Activated T-cell treated with anti-CD3 and anti-CD28 coated beads, Interleukin-2, amount 50 U/mL, for 72 hours (primary cell): ENCODE results near the gene OLAH. TPM values are rescaled to one million over a fixed set of nuclear protein-coding genes. Genes with fewer than 3 reads are reported as not detected.

Experiments used
- ATAC-seq, 2 donors: fragments of 150-1000 bp; cut with Tn5 transposase; replicated peaks in 1 of 2; 2 replicates each; pipeline ENCODE4 v1.10.0; 2021; ENCODE audit warnings: moderate library complexity in 2 of 2, mild to moderate bottlenecking in 1 of 2
- DNase-seq, 2 donors: peaks; one replicate each; pipeline ENCODE4 v3.0.0; 2021 to 2022; ENCODE audit warnings: mixed read lengths in 1 of 2
- H3K27ac Mint-ChIP-seq: one replicate; pipeline ENCODE4 v1.8.0; 2022; ENCODE audit warnings: mild to moderate bottlenecking, moderate library complexity, mixed read lengths
- H3K27me3 Mint-ChIP-seq: one replicate; pipeline ENCODE4 v1.8.0; 2022; ENCODE audit warnings: low read depth, mixed read lengths
- H3K36me3 Mint-ChIP-seq, 2 donors: one replicate each; pipeline ENCODE4 v1.8.0; 2022; ENCODE audit warnings: mixed read lengths in 2 of 2, mild to moderate bottlenecking in 1 of 2; ENCODE audit not compliant: insufficient read depth in 2 of 2
- H3K4me1 Mint-ChIP-seq: one replicate; pipeline ENCODE4 v1.8.0; 2022; ENCODE audit warnings: low read depth, mixed read lengths
- H3K4me3 Mint-ChIP-seq, 2 donors: one replicate each; pipeline ENCODE4 v1.8.0; 2022; ENCODE audit warnings: mild to moderate bottlenecking in 2 of 2, mixed read lengths in 2 of 2, moderate library complexity in 2 of 2
- H3K9me3 Mint-ChIP-seq, 2 donors: one replicate each; pipeline ENCODE4 v1.8.0; 2022; ENCODE audit warnings: mixed read lengths in 2 of 2
- total RNA-seq, 2 donors: library from RNA; stranded (reverse); gene quantifications; one replicate each; pipeline ENCODE4 v1.2.3, GENCODE V29; 2022

OLAH gene
- total RNA-seq, 2 donors from 2014 or later = 3.5 to 3.8 TPM

DNA sequence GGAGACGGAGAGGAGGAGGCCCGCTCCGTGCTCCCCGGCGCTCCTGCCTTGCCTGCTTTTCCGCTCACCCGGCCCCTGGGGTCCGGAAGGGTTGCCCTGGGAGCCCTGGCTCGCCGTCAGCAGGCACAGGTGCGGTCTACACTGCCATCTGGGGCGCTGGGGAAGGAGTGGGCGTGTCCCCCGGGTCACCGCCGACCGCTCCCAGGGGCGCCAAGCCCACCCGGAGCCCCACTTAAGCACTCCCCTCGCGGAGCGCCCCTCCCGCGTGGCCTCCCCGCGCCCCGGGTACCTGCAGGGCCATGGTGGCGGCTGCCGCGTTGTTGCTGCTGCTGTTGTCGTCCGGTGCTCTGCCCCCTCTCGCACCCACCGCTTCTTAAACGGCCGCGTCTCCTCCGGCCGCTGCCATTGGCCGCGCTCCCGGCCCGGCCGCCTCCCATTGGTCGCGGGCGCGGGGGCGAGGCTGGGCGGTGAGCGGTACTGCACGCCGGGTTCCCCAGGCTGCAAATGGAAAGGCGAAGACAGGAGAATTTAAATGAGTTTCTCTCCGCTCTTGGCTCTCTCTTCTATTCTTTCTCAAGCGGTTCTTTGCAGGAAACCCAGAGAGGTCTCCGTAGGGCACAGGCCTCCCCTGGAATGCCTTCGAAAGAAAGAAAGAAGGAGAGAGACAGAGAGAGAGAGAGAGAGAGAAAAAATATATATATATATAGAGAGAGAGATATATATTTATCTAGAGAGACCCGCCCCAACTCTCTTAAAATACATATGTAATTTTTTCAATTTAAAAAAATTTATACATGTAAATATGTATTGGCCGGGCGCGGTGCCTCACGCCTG, 44.9 kb downstream of the OLAH start, which contains the start of gene ACBD7:
TSS of gene ACBD7 (minus strand) at position 349 of the 834 bp plus-strand sequence. CDS start at position 301, 48 bp downstream.
- peak; percentile 99 for ATAC-seq
- Mint-ChIP-seq H3K36me3 (no peaks in the 10 kb centered on the region), H3K27me3 (no peaks in the 10 kb centered on the region), H3K4me3 (peak within 1 kb of the TSS; percentile 67 to 82), H3K9me3 (no peaks in the 10 kb centered on the region), H3K27ac (no peak within 1 kb of the TSS), H3K4me1 (no peaks in the 10 kb centered on the region)
- peak; percentile 88 to 89 for DNase-seq

DNA sequence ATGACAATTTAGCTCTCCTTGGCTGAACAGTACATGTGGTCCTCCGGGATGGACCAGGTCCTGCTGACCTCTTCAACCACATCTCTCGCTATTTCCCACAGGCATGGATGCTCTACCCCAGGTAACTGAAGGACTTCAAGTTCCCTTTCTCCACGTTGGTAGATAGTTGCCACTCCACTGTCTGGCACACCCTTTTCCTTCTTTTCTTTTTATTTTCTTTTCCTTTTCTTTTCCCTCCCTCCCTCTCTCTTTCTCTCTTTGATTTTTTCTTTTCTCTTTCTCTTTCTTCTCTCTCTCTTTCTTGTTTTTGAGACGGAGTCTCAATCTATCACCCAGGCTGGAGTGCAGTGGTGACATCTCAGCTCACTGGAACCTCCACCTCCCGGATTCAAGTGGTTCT, 47.7 kb downstream of the OLAH start:
- no peak overlapping the region for H3K4me3 Mint-ChIP-seq
- DNase-seq (no peak), ATAC-seq (no peak)
- no peak overlapping the region for H3K27ac Mint-ChIP-seq
- H3K27me3 Mint-ChIP-seq = no peaks in the 10 kb centered on the region
- H3K4me1 Mint-ChIP-seq = peaks cover 6% of the 10 kb centered on the region
- H3K9me3 Mint-ChIP-seq = no peaks in the 10 kb centered on the region
- H3K36me3 Mint-ChIP-seq = no peaks in the 10 kb centered on the region

DNA sequence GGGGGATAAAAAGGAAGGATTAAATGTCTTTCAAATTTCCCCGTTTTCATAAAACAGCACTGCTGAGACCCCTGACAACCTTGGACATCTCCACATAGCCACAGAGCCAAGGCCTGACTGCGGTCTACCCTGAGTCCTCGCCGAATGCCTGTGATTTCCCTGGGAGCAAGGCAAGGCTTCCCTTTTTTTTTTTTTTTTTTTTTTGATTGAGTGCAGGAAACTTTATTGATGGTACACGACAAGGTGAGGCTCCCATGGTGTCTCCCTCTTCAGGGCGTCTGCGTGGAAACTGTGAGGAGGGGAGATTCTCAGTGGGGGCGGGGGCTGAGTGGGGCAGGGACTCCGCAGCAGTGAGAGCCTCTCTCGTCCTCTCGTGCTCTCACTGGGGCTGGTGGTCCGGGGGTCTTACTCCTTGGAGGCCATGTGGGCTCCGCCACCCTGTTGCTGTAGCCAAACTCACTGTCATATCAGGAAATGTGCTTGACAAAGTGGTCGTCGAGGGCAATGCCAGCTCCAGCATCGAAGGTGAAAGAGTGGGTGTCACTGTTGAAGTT, 49.2 kb downstream of the OLAH start:
- no peak overlapping the region for H3K27ac Mint-ChIP-seq
- H3K27me3 Mint-ChIP-seq = no peaks in the 10 kb centered on the region
- no peaks in the 10 kb centered on the region for H3K9me3 Mint-ChIP-seq
- H3K4me3 Mint-ChIP-seq = no peak overlapping the region
- peaks cover 2% of the 10 kb centered on the region in 2 donors for H3K36me3 Mint-ChIP-seq
- peaks cover 11% of the 10 kb centered on the region for H3K4me1 Mint-ChIP-seq
- DNase-seq = no peak
- no peak for ATAC-seq

- Mint-ChIP-seq H3K27ac (peak overlapping the region; percentile 17), H3K4me1 (peaks cover 36% of the 10 kb centered on the region), H3K36me3 (peaks cover 2 to 7% of the 10 kb centered on the region in 2 donors)
Measured at GRCh38 chr10:15096661-15097010, 52.9 kb downstream of the OLAH start.

GRCh38 chr10:15097011-15097812, 53.5 kb downstream of the OLAH start, which contains the start of gene RPP38:
Gene RPP38, plus strand, starts transcription at chr10:15097355. Its CDS starts 5,960 bp downstream, at chr10:15103315.
- DNase-seq = peak; percentile 96 to 98
- peak; percentile 93 to 95 for ATAC-seq
- Mint-ChIP-seq H3K9me3 (no peaks in the 10 kb centered on the region), H3K27me3 (no peaks in the 10 kb centered on the region), H3K4me1 (peaks cover 42% of the 10 kb centered on the region), H3K27ac (peak within 1 kb of the TSS; percentile 81), H3K4me3 (peak within 1 kb of the TSS; percentile 89 to 90), H3K36me3 (peaks cover 2 to 7% of the 10 kb centered on the region in 2 donors)

More at GRCh38 chr10:15096661-15097010, 52.9 kb downstream of the OLAH start:
- DNase-seq = no peak
- Mint-ChIP-seq H3K4me3 (peak overlapping the region; percentile 89 to 90), H3K9me3 (no peaks in the 10 kb centered on the region), H3K27me3 (no peaks in the 10 kb centered on the region)
- ATAC-seq = peak; percentile 14 to 22

DNA sequence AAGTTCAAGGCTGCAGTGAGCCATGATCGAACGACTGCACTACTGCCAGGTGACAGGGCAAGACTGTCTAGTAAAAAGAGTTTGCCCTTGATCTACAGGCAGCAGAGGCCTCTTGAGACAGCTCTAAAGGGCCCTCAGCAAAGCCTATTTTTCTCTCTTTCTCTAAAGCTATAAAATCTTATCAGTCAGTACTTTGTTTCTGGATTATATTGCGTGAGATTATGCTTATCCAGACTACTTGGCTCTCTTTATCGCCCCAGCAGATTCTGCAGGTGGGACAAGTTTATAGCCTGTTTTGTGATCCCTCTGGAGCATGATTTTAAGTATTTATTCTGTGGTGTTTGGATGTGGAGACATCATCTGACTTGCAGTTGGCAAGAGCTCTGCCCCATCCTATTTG, 56.1 kb downstream of the OLAH start:
- peaks cover 6 to 21% of the 10 kb centered on the region in 2 donors for H3K36me3 Mint-ChIP-seq

GRCh38 chr10:15103513-15103912, 59.8 kb downstream of the OLAH start:
- H3K27ac Mint-ChIP-seq = peak overlapping the region; percentile 72
- peaks cover 6 to 31% of the 10 kb centered on the region in 2 donors for H3K36me3 Mint-ChIP-seq
- ATAC-seq (no peak), DNase-seq (no peak)
- no peaks in the 10 kb centered on the region for H3K27me3 Mint-ChIP-seq
- no peaks in the 10 kb centered on the region for H3K9me3 Mint-ChIP-seq
- peaks cover 47% of the 10 kb centered on the region for H3K4me1 Mint-ChIP-seq
- H3K4me3 Mint-ChIP-seq = no peak overlapping the region

More for the DNA sequence above, 56.1 kb downstream of the OLAH start:
- Mint-ChIP-seq H3K4me3 (peak overlapping the region; percentile 0 to 27), H3K27ac (peak overlapping the region; percentile 12), H3K27me3 (no peaks in the 10 kb centered on the region), H3K9me3 (no peaks in the 10 kb centered on the region), H3K4me1 (peaks cover 51% of the 10 kb centered on the region)
- ATAC-seq (no peak), DNase-seq (no peak)

DNA sequence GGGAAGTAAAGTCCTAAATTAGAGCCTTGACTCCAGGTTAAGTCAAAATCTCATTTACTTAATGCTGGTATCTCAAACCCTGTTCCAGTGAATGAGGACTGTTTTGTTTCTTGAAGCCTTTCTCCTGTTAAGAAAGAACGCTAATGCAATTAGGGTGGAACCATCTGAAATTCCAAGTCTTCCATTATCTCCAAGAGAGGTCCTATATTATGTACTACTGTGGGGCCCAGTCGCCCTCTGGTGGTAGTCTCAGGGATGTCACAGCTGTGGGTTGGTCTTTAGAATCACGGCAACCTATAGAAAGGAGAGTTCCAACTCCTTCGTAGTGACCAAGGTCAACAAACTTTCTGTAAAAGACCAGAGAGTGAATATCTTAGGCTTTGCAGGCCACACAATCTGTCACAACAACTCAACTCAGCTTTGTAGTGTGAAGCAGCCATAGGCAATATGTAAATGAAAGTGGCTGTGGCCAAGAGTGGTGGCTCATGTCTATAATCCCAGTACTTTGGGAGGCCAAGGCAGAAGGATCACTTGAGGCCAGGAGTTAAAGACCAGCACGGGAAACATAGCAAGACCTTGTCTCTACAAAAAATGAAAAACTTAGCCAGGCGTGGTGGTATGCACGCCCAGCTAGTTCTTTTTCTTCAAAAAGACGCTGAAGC, 62.7 kb downstream of the OLAH start:
- Mint-ChIP-seq H3K4me3 (no peak overlapping the region), H3K4me1 (peaks cover 24% of the 10 kb centered on the region), H3K36me3 (peaks cover 6 to 32% of the 10 kb centered on the region in 2 donors), H3K9me3 (no peaks in the 10 kb centered on the region), H3K27ac (peak overlapping the region; percentile 57), H3K27me3 (no peaks in the 10 kb centered on the region)
- DNase-seq (peak; percentile 63 to 74), ATAC-seq (peak; percentile 92 to 93)

GRCh38 chr10:15112657-15113056, 68.9 kb downstream of the OLAH start:
- peak; percentile 60 to 61 for ATAC-seq
- peak in 1 of 2 donors; percentile 25 for DNase-seq
- H3K9me3 Mint-ChIP-seq = no peaks in the 10 kb centered on the region
- no peak overlapping the region for H3K4me3 Mint-ChIP-seq
- H3K36me3 Mint-ChIP-seq = peaks cover 5 to 21% of the 10 kb centered on the region in 2 donors
- no peaks in the 10 kb centered on the region for H3K27me3 Mint-ChIP-seq
- H3K4me1 Mint-ChIP-seq = peaks cover 5% of the 10 kb centered on the region
- peak overlapping the region; percentile 26 for H3K27ac Mint-ChIP-seq

DNA sequence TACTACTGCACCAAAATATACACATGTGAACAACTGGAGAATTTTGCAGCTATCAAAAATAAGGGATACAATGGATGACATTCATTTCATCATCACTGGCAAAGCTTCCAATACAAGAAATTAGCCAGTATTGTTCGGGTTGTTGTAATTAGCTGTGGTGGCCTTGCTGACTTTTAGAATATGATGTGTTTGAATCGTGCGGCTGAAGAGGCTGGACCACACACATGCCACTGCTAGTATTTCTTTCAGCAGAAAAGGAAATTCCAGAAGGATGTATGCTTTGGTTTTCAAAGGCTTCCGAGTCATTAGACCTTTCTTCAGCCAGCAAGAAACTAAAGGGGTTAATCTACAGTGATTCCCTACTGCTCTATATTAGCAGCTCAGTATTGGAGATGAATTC, 70.0 kb downstream of the OLAH start:
- no peak overlapping the region for H3K4me3 Mint-ChIP-seq
- peaks cover 5 to 13% of the 10 kb centered on the region in 2 donors for H3K36me3 Mint-ChIP-seq
- ATAC-seq = no peak
- H3K4me1 Mint-ChIP-seq = peaks cover 5% of the 10 kb centered on the region
- H3K27me3 Mint-ChIP-seq = no peaks in the 10 kb centered on the region
- DNase-seq = no peak
- H3K27ac Mint-ChIP-seq = no peak overlapping the region
- no peaks in the 10 kb centered on the region for H3K9me3 Mint-ChIP-seq

DNA sequence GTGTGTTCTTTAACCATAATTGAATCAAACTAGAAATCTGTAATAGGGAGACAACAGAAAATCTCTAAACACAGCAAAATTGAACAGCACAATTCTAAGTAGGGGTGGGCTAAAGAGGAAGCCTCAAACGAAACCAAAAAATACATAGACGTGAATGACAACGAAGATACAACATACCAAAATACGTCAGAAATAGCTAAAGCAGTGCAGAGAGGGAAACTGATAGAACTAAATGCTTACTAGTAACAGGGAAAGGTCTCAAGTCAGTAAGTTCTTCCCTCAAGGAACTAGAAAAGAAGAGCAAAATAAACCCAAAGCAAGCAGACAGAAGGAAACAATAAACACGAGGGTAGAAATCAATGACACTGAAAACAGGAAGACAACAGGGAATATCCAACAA, 72.5 kb downstream of the OLAH start:
- no peak overlapping the region for H3K4me3 Mint-ChIP-seq
- peaks cover 5% of the 10 kb centered on the region for H3K4me1 Mint-ChIP-seq
- H3K27ac Mint-ChIP-seq = no peak overlapping the region
- no peaks in the 10 kb centered on the region for H3K27me3 Mint-ChIP-seq
- peaks cover 5 to 17% of the 10 kb centered on the region in 2 donors for H3K36me3 Mint-ChIP-seq
- ATAC-seq (no peak), DNase-seq (no peak)
- H3K9me3 Mint-ChIP-seq = no peaks in the 10 kb centered on the region

- Mint-ChIP-seq H3K4me1 (peaks cover 21% of the 10 kb centered on the region), H3K27me3 (no peaks in the 10 kb centered on the region), H3K36me3 (peaks cover 2 to 11% of the 10 kb centered on the region in 2 donors), H3K27ac (no peak overlapping the region), H3K4me3 (no peak overlapping the region), H3K9me3 (no peaks in the 10 kb centered on the region)
- ATAC-seq (no peak), DNase-seq (no peak)
Measured at GRCh38 chr10:15118615-15119014, 74.9 kb downstream of the OLAH start.
